SJSA1 (cell line): ENCODE measurements around the gene CIAO3. TPM values are rescaled to one million over a fixed set of nuclear protein-coding genes. Genes with fewer than 3 reads are reported as not detected.
"Not testable (repeated sequence)": the region's sequence is repeated elsewhere in the genome, so short reads cannot be mapped to it uniquely, and the experiment has no call there.

ENCODE experiments used
- DNase-seq, 2 experiments: peaks; one replicate each; pipeline ENCODE4 v3.0.0-alpha.2; 2015 to 2020; ENCODE audit warnings: low spot score in 2 of 2, low read depth in 1 of 2
- H3K27ac ChIP-seq: fragments of 250-450 bp; sonication (Bioruptor Pico); 2 replicates; pipeline ENCODE4 v1.5.1; 2020; ENCODE audit warnings: mild to moderate bottlenecking, moderate library complexity
- H3K27me3 ChIP-seq: fragments of 250-450 bp; sonication (Bioruptor Pico); replicated peaks from 2 replicates; pipeline ENCODE4 v1.5.1; 2020; ENCODE audit warnings: mild to moderate bottlenecking, moderate library complexity
- H3K36me3 ChIP-seq: fragments of 250-450 bp; sonication (Bioruptor Pico); 2 replicates; pipeline ENCODE4 v1.5.1; 2020; ENCODE audit warnings: mild to moderate bottlenecking
- H3K4me1 ChIP-seq: fragments of 250-450 bp; sonication (Bioruptor Pico); replicated peaks from 2 replicates; pipeline ENCODE4 v1.6.1; 2021; ENCODE audit warnings: mild to moderate bottlenecking
- H3K4me3 ChIP-seq: fragments of 250-450 bp; sonication (Bioruptor Pico); 2 replicates; pipeline ENCODE4 v1.5.1; 2020; ENCODE audit warnings: mild to moderate bottlenecking
- H3K9me3 ChIP-seq: fragments of 250-450 bp; sonication (Bioruptor Pico); replicated peaks from 2 replicates; pipeline ENCODE4 v1.5.1; 2020; ENCODE audit warnings: mild to moderate bottlenecking
- total RNA-seq: library from RNA; depleted of rRNA; stranded (reverse); fragments of >200 nt; shearing (Covaris generic); gene quantifications from 2 replicates; pipeline ENCODE4 v1.2.3, GENCODE V29; 2014

Gene CIAO3
- total RNA-seq, 1 experiment from 2014 or later = 27.4 TPM

- peaks cover 5% of the 10 kb centered on the region; the same call in 1 of the 2 replicates for H3K9me3 ChIP-seq
- peaks cover 49% of the 10 kb centered on the region for H3K4me1 ChIP-seq
- DNase-seq = no peak
- H3K27me3 ChIP-seq = no peaks in the 10 kb centered on the region; the same call in 1 of the 2 replicates
- H3K36me3 ChIP-seq = peaks cover 6% of the 10 kb centered on the region
- H3K4me3 ChIP-seq = peak overlapping the region; percentile 62; the same call in 1 of the 2 replicates
- no peak overlapping the region for H3K27ac ChIP-seq
Observed at GRCh38 chr16:716200-716568, 24.6 kb downstream of the CIAO3 start.

DNA sequence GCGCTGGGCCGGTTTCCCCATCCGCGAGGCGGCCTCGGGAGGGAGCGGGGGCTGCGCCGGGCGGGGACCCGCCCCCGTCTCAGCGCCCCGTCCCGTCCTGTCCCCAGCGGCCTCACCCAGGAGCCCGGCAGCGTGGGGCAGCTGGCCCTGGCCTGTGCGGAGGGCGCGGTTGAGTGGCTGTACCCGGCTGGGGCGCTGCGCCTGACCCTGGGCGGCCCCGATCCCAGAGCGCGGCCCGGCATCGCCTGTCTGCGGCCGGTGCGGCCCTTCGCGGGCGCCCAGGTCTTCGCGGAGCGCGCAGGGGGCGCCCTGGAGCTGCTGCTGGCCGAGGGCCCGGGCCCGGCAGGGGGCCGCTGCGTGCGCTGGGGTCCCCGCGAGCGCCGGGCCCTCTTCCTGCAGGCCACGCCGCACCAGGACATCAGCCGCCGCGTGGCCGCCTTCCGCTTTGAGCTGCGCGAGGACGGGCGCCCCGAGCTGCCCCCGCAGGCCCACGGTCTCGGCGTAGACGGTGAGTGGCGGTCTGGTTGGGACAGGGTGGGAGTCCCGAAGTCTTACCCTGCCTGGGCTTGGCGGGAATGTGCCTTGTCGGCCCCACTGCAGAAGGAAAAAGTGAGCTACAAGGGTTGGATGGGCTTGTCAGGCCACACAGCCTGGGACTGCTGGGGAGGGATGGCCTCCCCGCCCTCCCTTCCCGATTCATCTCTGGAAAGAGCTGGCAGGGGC lies 25.2 kb downstream of the CIAO3 start:
- Histone ChIP-seq H3K27me3 (peaks cover 4% of the 10 kb centered on the region), H3K9me3 (peaks cover 3% of the 10 kb centered on the region; the same call in 1 of the 2 replicates), H3K4me1 (peaks cover 43% of the 10 kb centered on the region), H3K36me3 (peaks cover 3% of the 10 kb centered on the region), H3K27ac (no peak overlapping the region), H3K4me3 (peak overlapping the region; percentile 62)
- DNase-seq = peak in 1 of 2 experiments; percentile 59

DNA sequence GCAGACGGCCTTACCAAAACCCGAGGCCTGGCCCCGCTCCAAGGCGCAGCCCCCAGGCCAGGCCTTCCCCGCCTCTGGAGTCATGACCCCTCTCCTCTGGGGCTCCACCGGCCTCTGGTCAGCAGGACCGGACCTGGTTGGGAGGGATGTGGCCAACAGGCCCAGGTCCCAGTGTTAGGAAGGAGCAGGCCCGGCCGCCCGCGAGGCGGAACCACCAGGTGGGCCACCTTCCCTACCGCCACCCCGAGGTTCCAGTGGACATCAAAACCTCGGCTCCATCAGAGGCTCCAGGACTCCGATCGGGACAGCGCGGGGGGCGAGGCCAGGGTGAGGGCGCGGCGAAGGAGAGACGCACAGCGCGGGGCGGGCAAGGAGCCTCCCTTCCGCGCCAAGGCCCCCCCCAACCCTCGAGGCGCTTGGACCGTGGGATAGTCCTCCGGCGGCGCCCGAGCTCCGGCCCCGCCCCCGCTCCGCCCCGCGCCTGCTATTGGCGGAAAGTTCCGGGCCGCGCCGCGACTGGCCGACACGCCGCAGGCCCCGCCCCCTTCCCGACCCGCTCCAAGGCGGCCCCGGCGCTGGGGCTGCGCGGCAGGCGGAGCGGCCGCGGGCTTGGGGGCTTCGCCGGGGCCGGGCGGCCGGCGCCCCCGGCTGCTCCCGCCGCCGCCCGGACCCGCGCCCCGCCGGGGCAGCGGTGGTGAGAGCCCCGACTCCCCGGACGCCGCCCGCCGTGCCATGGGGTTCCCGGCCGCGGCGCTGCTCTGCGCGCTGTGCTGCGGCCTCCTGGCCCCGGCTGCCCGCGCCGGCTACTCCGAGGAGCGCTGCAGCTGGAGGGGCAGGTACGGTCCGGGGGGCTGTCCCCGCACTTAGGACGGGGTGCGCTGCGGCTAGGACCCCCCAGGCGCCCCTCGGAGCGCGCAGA lies 26.0 kb downstream of the CIAO3 start, which contains the start of gene METRN:
METRN (plus strand) TSS at position 561 of the 919 bp plus-strand sequence; CDS start at position 733, 172 bp downstream.
- Histone ChIP-seq H3K27me3 (peaks cover 12% of the 10 kb centered on the region), H3K4me3 (peak within 1 kb of the TSS; percentile 62), H3K36me3 (peaks cover 3% of the 10 kb centered on the region; the same call in 1 of the 2 replicates), H3K4me1 (peaks cover 38% of the 10 kb centered on the region), H3K27ac (no peak within 1 kb of the TSS), H3K9me3 (peaks cover 3% of the 10 kb centered on the region; the same call in 1 of the 2 replicates)
- peak; percentile 84 to 92 for DNase-seq

GRCh38 chr16:714079-714478 lies 26.7 kb downstream of the CIAO3 start:
- peaks cover 35% of the 10 kb centered on the region for H3K4me1 ChIP-seq
- no peak for DNase-seq
- no peak overlapping the region for H3K27ac ChIP-seq
- H3K27me3 ChIP-seq = peaks cover 20% of the 10 kb centered on the region
- peaks cover 3% of the 10 kb centered on the region; the same call in 1 of the 2 replicates for H3K36me3 ChIP-seq
- H3K9me3 ChIP-seq = peaks cover 3% of the 10 kb centered on the region; the same call in 1 of the 2 replicates
- no peak overlapping the region for H3K4me3 ChIP-seq

DNA sequence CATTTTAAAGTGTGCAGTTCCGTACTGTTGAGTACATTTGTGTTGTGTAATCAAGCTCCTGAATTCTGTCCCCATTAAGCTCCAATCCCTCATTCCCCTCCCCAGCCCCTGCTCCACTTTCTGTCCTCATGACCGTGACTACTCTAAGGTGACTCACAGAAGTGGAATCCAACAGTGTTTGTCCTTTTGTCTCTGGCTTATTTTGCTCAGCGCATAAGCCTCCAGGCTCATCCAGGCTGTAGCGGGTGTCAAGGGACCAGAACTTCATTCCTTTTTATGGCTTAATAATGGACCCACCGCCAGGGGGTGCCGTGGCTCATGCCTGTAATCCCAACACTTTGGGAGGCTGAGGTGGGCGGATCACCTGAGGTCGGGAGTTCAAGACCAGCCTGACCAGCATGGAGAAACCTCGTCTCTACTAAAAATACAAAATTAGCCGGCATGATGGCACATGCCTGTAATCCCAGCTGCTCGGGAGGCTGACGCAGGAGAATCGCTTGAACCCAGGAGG lies 28.0 kb downstream of the CIAO3 start:
- DNase-seq = peak; percentile 89 to 92
- Histone ChIP-seq H3K27me3 (peaks cover 22% of the 10 kb centered on the region), H3K4me1 (peaks cover 34% of the 10 kb centered on the region)
- H3K27ac ChIP-seq, H3K4me3 ChIP-seq, H3K36me3 ChIP-seq, H3K9me3 ChIP-seq: not testable (repeated sequence)

- Histone ChIP-seq H3K4me1 (peaks cover 34% of the 10 kb centered on the region), H3K27ac (no peak overlapping the region), H3K9me3 (peaks cover 3% of the 10 kb centered on the region; the same call in 1 of the 2 replicates), H3K4me3 (no peak overlapping the region), H3K27me3 (peaks cover 27% of the 10 kb centered on the region), H3K36me3 (peaks cover 3% of the 10 kb centered on the region; the same call in 1 of the 2 replicates)
- DNase-seq = peak; percentile 62 to 84
Observed at GRCh38 chr16:711548-712320, 29.1 kb downstream of the CIAO3 start.

- Histone ChIP-seq H3K27ac (no peak overlapping the region), H3K4me3 (no peak overlapping the region), H3K27me3 (peaks cover 34% of the 10 kb centered on the region), H3K36me3 (peaks cover 3% of the 10 kb centered on the region; the same call in 1 of the 2 replicates), H3K4me1 (peaks cover 30% of the 10 kb centered on the region), H3K9me3 (peaks cover 3% of the 10 kb centered on the region; the same call in 1 of the 2 replicates)
- DNase-seq = no peak
Observed at GRCh38 chr16:711084-711483, 29.7 kb downstream of the CIAO3 start.

GRCh38 chr16:710500-711075 lies 30.2 kb downstream of the CIAO3 start:
- no peak overlapping the region for H3K4me3 ChIP-seq
- peaks cover 3% of the 10 kb centered on the region; the same call in 1 of the 2 replicates for H3K36me3 ChIP-seq
- peaks cover 25% of the 10 kb centered on the region for H3K4me1 ChIP-seq
- H3K27me3 ChIP-seq = peaks cover 36% of the 10 kb centered on the region
- no peak for DNase-seq
- peaks cover 3% of the 10 kb centered on the region; the same call in 1 of the 2 replicates for H3K9me3 ChIP-seq
- H3K27ac ChIP-seq = no peak overlapping the region

- Histone ChIP-seq H3K27me3 (peaks cover 39% of the 10 kb centered on the region), H3K27ac (no peak overlapping the region), H3K4me1 (peaks cover 19% of the 10 kb centered on the region), H3K4me3 (no peak overlapping the region), H3K36me3 (no peaks in the 10 kb centered on the region), H3K9me3 (no peaks in the 10 kb centered on the region)
- peak; percentile 66 to 85 for DNase-seq
Observed at GRCh38 chr16:709566-710499, 31.0 kb downstream of the CIAO3 start.

- Histone ChIP-seq H3K36me3 (no peaks in the 10 kb centered on the region), H3K27ac (no peak overlapping the region), H3K4me3 (no peak overlapping the region), H3K27me3 (peaks cover 48% of the 10 kb centered on the region), H3K4me1 (peaks cover 11% of the 10 kb centered on the region), H3K9me3 (no peaks in the 10 kb centered on the region)
- no peak for DNase-seq
Observed at GRCh38 chr16:708959-709358, 31.8 kb downstream of the CIAO3 start.

- DNase-seq = no peak
- no peak overlapping the region for H3K27ac ChIP-seq
- no peak overlapping the region for H3K4me3 ChIP-seq
- H3K4me1 ChIP-seq = peaks cover 11% of the 10 kb centered on the region
- peaks cover 57% of the 10 kb centered on the region for H3K27me3 ChIP-seq
- H3K36me3 ChIP-seq = no peaks in the 10 kb centered on the region
- H3K9me3 ChIP-seq = no peaks in the 10 kb centered on the region
Observed at GRCh38 chr16:708019-708418, 32.8 kb downstream of the CIAO3 start.

GRCh38 chr16:707062-707538 lies 33.7 kb downstream of the CIAO3 start:
- H3K4me3 ChIP-seq = no peak overlapping the region
- peaks cover 6% of the 10 kb centered on the region for H3K4me1 ChIP-seq
- no peak for DNase-seq
- no peak overlapping the region for H3K27ac ChIP-seq
- no peaks in the 10 kb centered on the region for H3K9me3 ChIP-seq
- H3K27me3 ChIP-seq = peaks cover 67% of the 10 kb centered on the region
- H3K36me3 ChIP-seq = no peaks in the 10 kb centered on the region
